Measurements from ENCODE around the gene MILR1. TPM values are rescaled to one million over a fixed set of nuclear protein-coding genes. Genes with fewer than 3 reads are reported as not detected.

Gene MILR1
- total RNA-seq: not detected

GRCh38 chr17:64448665-64449512 is at the start of gene MILR1:
TSS of gene MILR1 (plus strand) at chr17:64449115. CDS start at chr17:64449169, 54 bp downstream.
- H3K36me3 Mint-ChIP-seq: no peaks in the 10 kb centered on the region
- peaks cover 7% of the 10 kb centered on the region for H3K4me1 Mint-ChIP-seq (ENCODE audit: low read depth)
- DNase-seq: no peak
- POLR2A ChIA-PET: no interaction called here
- no peak within 1 kb of the TSS for H3K27ac Mint-ChIP-seq
- H3K4me3 Mint-ChIP-seq: no peak within 1 kb of the TSS
- intact Hi-C loops (cut with micrococcal nuclease): no loop called here
- CTCF ChIA-PET: interaction anchor here (0.6 to 1.1 kb wide), 2 partner anchors 11 to 29 kb away, joined by 3 to 5 read pairs; no protein-coding TSS in a partner anchor
- no peaks in the 10 kb centered on the region for H3K9me3 Mint-ChIP-seq
- no peaks in the 10 kb centered on the region for H3K27me3 Mint-ChIP-seq

DNA sequence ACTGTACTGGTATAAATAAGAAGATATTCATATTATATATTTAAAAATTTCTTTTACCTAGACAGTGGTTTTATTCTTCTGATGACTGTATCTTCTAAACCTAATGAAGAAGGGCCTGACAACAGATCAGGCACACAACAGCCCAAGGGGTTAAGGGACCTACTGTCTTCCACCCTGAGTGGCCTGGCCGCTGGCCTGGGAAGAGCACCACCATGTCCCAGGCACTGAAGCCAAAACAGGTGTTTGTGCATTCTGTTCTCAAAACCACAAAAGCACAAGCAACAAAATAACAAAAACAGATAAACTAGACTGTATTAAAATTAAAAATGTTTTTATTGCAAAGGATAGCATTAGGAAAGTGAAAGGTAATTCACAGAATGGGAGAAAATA is 49.2 kb upstream of the MILR1 start:
- no peaks in the 10 kb centered on the region for H3K36me3 Mint-ChIP-seq
- no peaks in the 10 kb centered on the region for H3K27me3 Mint-ChIP-seq
- H3K4me3 Mint-ChIP-seq: no peak overlapping the region
- DNase-seq: no peak
- H3K9me3 Mint-ChIP-seq: no peaks in the 10 kb centered on the region
- POLR2A ChIA-PET: no interaction called here
- intact Hi-C loops (cut with micrococcal nuclease): no loop called here
- CTCF ChIA-PET: interaction anchor here (0.6 kb wide), 1 partner anchor 118 kb away, joined by 3 read pairs; no protein-coding TSS in a partner anchor
- H3K27ac Mint-ChIP-seq: no peak overlapping the region
- H3K4me1 Mint-ChIP-seq (ENCODE audit: low read depth): peaks cover 10% of the 10 kb centered on the region

GRCh38 chr17:64400642-64401041 is 48.3 kb upstream of the MILR1 start:
- CTCF ChIA-PET: no interaction called here
- H3K27ac Mint-ChIP-seq: no peak overlapping the region

DNA sequence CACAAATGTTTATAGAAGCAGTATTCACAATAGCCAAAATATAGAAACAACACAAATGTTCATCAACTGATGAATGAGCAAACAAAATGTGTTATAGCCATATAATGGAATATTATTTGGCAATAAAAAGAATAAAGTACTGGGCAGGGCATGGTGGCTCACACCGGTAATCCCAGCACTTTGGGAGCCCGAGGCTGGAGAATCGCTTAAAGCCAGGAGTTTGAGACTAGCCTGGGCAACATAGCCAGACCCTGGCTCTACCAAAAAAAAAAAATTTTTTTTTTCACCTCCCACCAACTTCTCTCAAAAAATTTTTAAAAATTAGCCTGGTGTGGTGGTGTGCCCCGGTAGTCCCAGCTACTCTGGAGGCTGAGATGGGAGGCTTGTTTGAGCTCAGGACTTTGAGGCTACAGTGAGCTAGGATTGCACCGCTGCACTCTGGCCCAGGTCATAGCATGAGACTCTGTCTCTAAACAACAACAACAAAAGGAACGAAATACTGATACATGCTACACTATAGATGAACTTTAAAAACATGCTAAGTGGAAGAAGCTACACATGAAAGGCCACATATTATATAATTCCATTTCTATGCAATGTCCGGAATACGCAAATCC is 47.6 kb upstream of the MILR1 start:
- Mint-ChIP-seq H3K36me3 (no peaks in the 10 kb centered on the region), H3K4me3 (no peak overlapping the region), H3K27ac (no peak overlapping the region), H3K9me3 (no peaks in the 10 kb centered on the region), H3K4me1 (ENCODE audit: low read depth) (peaks cover 10% of the 10 kb centered on the region), H3K27me3 (no peaks in the 10 kb centered on the region)
- CTCF ChIA-PET: interaction anchor here (1.3 kb wide), 1 partner anchor 18 kb away, joined by 4 read pairs; no protein-coding TSS in a partner anchor
- POLR2A ChIA-PET: no interaction called here
- no peak for DNase-seq
- intact Hi-C loops (cut with micrococcal nuclease): no loop called here

More at GRCh38 chr17:64400642-64401041, 48.3 kb upstream of the MILR1 start:
- intact Hi-C loops (cut with micrococcal nuclease): no loop called here
- Mint-ChIP-seq H3K36me3 (no peaks in the 10 kb centered on the region), H3K4me1 (ENCODE audit: low read depth) (peaks cover 10% of the 10 kb centered on the region), H3K4me3 (no peak overlapping the region), H3K27me3 (no peaks in the 10 kb centered on the region), H3K9me3 (no peaks in the 10 kb centered on the region)
- no peak for DNase-seq
- POLR2A ChIA-PET: no interaction called here

- Mint-ChIP-seq H3K4me3 (no peak overlapping the region), H3K4me1 (ENCODE audit: low read depth) (peaks cover 10% of the 10 kb centered on the region), H3K36me3 (no peaks in the 10 kb centered on the region), H3K27ac (no peak overlapping the region), H3K9me3 (no peaks in the 10 kb centered on the region), H3K27me3 (no peaks in the 10 kb centered on the region)
- DNase-seq: no peak
- intact Hi-C loops (cut with micrococcal nuclease): no loop called here
- CTCF ChIA-PET: interaction anchor here (1.3 kb wide), 1 partner anchor 17 kb away, joined by 4 read pairs; no protein-coding TSS in a partner anchor
- POLR2A ChIA-PET: no interaction called here
These were observed 47.0 kb upstream of the MILR1 start for GRCh38 chr17:64401941-64402340.

DNA sequence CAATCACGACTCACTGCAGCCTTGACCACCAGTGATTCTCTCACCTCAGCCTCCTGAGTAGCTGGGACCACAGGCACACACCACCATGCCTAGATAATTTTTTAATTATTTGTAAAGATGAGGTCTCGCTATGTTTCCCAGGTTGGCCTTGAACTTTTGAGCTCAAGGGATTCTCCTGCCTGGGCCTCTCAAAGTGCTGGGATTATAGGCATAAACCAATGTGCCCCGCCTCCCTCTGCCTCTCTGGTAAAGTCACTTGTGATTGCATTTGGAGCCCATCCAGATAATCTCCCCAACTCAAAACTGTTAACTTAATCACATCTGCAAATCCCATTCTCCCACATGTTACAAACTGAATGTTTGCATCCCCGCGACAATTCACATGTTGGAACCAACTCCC is 46.4 kb upstream of the MILR1 start:
- Mint-ChIP-seq H3K27me3 (no peaks in the 10 kb centered on the region), H3K4me1 (ENCODE audit: low read depth) (peaks cover 10% of the 10 kb centered on the region), H3K4me3 (no peak overlapping the region), H3K27ac (no peak overlapping the region), H3K9me3 (no peaks in the 10 kb centered on the region), H3K36me3 (no peaks in the 10 kb centered on the region)
- ChIA-PET POLR2A (no interaction called here), CTCF (interaction anchor here (1.5 kb wide), 1 partner anchor 81 kb away, joined by 7 read pairs; no protein-coding TSS in a partner anchor)
- DNase-seq: no peak
- intact Hi-C loops (cut with micrococcal nuclease): no loop called here

DNA sequence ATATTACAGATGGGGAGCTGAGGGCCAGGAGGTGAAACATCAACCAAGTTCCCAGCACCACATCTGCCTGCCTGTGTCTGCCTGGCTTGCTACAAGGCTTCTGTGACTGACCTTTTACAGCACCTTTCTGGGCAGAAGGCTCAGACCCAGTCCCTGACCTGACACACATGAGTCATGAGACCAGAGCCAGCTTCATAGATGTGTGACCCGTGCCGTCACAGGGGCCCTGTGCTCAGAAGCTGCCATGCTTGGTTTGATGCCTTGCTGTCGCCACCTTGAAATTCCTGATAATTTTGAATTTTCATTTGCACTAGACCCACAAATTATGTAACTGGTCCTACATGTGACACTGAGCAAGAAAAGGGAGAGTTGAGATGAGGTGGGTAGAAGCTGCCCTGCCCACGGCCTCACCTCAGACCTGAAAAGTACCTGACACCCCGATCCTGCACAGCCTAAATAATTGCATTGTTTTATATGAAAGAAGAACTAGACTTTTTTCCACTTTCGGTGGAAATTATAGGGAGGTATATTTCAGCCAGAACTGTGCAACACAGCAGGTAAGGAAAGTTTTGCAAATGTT is 44.9 kb upstream of the MILR1 start:
- peaks cover 10% of the 10 kb centered on the region for H3K4me1 Mint-ChIP-seq (ENCODE audit: low read depth)
- no peaks in the 10 kb centered on the region for H3K9me3 Mint-ChIP-seq
- POLR2A ChIA-PET: no interaction called here
- CTCF ChIA-PET: interaction anchor here (0.9 kb wide), 1 partner anchor 16 kb away, joined by 3 read pairs; no protein-coding TSS in a partner anchor
- no peaks in the 10 kb centered on the region for H3K27me3 Mint-ChIP-seq
- H3K27ac Mint-ChIP-seq: no peak overlapping the region
- DNase-seq: no peak
- H3K4me3 Mint-ChIP-seq: no peak overlapping the region
- intact Hi-C loops (cut with micrococcal nuclease): no loop called here
- H3K36me3 Mint-ChIP-seq: no peaks in the 10 kb centered on the region

GRCh38 chr17:64406321-64407200 is 42.4 kb upstream of the MILR1 start:
- H3K4me1 Mint-ChIP-seq (ENCODE audit: low read depth): peaks cover 8% of the 10 kb centered on the region
- peak; percentile 20 for DNase-seq
- no peak overlapping the region for H3K4me3 Mint-ChIP-seq
- CTCF ChIA-PET: interaction anchor here (0.6 to 1.7 kb wide), 3 partner anchors 13 to 108 kb away, joined by 3 to 7 read pairs (median 3); no protein-coding TSS in a partner anchor
- POLR2A ChIA-PET: interaction anchor here (0.6 to 1.0 kb wide), 2 partner anchors 10 to 13 kb away, joined by 3 read pairs; no protein-coding TSS in a partner anchor
- no peaks in the 10 kb centered on the region for H3K9me3 Mint-ChIP-seq
- no peaks in the 10 kb centered on the region for H3K27me3 Mint-ChIP-seq
- intact Hi-C loops (cut with micrococcal nuclease): no loop called here
- no peak overlapping the region for H3K27ac Mint-ChIP-seq
- H3K36me3 Mint-ChIP-seq: no peaks in the 10 kb centered on the region

GRCh38 chr17:64410750-64411490 is 38.0 kb upstream of the MILR1 start:
- Mint-ChIP-seq H3K4me3 (no peak overlapping the region), H3K27me3 (no peaks in the 10 kb centered on the region), H3K36me3 (no peaks in the 10 kb centered on the region), H3K4me1 (ENCODE audit: low read depth) (no peaks in the 10 kb centered on the region), H3K27ac (no peak overlapping the region), H3K9me3 (no peaks in the 10 kb centered on the region)
- intact Hi-C loops (cut with micrococcal nuclease): no loop called here
- ChIA-PET POLR2A (no interaction called here), CTCF (interaction anchor here (4.1 kb wide), 1 partner anchor 8 kb away, joined by 25 read pairs; no protein-coding TSS in a partner anchor)
- no peak for DNase-seq

DNA sequence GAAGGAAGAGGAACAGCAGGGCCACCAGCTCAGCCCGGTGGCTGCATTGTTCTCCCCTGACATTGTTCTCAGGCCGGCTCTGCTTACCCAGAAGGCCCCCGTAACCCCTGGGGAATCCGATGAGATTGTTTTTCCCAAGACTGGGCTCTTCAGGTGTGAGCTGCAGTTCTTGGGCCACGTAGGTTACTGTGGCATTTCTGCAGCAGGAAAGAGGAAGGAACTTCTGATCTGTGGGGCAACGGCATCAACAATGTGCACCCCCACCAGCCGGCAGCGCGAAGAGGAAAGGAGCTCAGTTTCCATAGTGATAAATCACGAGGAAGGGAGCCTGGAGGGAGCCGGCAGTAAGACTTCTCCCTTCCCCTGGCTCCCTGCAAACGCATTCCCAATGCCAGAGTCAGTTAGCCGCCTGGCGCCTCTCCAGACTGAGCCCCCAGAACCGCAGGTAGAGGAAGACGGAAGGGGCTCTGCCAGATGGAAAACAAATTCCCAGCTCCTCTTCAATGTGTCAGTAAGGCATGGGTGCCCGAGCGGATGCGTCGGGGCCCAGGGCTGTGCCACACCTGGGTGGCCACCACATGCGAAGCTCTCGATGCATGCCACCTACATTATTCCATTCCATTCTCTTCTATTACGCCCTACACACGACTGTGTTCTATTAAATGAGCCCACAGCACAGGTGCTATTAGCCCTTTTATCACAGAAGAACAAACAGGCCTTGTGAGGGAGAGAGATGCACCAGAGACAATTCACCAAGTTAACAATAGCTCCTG is 36.7 kb upstream of the MILR1 start:
- no peaks in the 10 kb centered on the region for H3K36me3 Mint-ChIP-seq
- H3K4me3 Mint-ChIP-seq: no peak overlapping the region
- no peaks in the 10 kb centered on the region for H3K4me1 Mint-ChIP-seq (ENCODE audit: low read depth)
- CTCF ChIA-PET: interaction anchor here (0.6 to 4.1 kb wide), 7 partner anchors 6 to 130 kb away, joined by 3 to 25 read pairs (median 5); no protein-coding TSS in a partner anchor
- intact Hi-C loops (cut with micrococcal nuclease): no loop called here
- POLR2A ChIA-PET: no interaction called here
- no peak for DNase-seq
- H3K9me3 Mint-ChIP-seq: no peaks in the 10 kb centered on the region
- no peak overlapping the region for H3K27ac Mint-ChIP-seq
- H3K27me3 Mint-ChIP-seq: no peaks in the 10 kb centered on the region

All from activated CD4-positive, alpha-beta memory T cell treated with anti-CD3 and anti-CD28 coated beads for 36 hours (primary cell).